ENCODE measurements around the gene DENND2A. TPM values are rescaled to one million over a fixed set of nuclear protein-coding genes. Genes with fewer than 3 reads are reported as not detected.

DENND2A gene
- total and polyA plus RNA-seq, 2 of the 4 experiments (the other 2 are of a cell fraction): 7.5 to 10.3 TPM

- DNase-seq (no peak), ATAC-seq (ENCODE audit: low read depth) (no peak)
- Histone ChIP-seq H3K79me1 (ENCODE audit: low read depth in 1 of 2, low read length in 2 of 2) (peaks cover 0 to 13% of the 10 kb centered on the region in 2 experiments; a peak in 2 of 4 replicates), H3K9me1 (ENCODE audit: insufficient read depth, low read length) (peaks cover 18% of the 10 kb centered on the region), H3K14ac (replicated peaks; ENCODE audit: low read depth, low read length) (no peak overlapping the region), H3K27ac (ENCODE audit: insufficient read depth, low read length) (no peak overlapping the region), H2BK15ac (ENCODE audit: low read depth, low read length) (no peak overlapping the region), H4K91ac (ENCODE audit: insufficient read depth, low read depth, low read length) (no peak overlapping the region), H3K4me3 (ENCODE audit: insufficient read depth, low read depth, low read length) (no peak overlapping the region), H3K4me1 (ENCODE audit: control insufficient read depth, insufficient read depth, low read length) (peaks cover 13% of the 10 kb centered on the region), H2BK5ac (ENCODE audit: low read depth, low read length, poor library complexity, severe bottlenecking) (no peak overlapping the region), H2AK9ac (replicated peaks; ENCODE audit: low read depth, low read length, poor library complexity) (no peak overlapping the region), H2BK120ac (ENCODE audit: low read depth, low read length) (no peak overlapping the region), H3K18ac (ENCODE audit: low read depth, low read length) (no peak overlapping the region), H3K9me3 (ENCODE audit: control insufficient read depth, insufficient read depth, low read length) (no peaks in the 10 kb centered on the region), H2AFZ (replicated peaks; ENCODE audit: low read length, poor library complexity) (no peak overlapping the region), H2AK5ac (ENCODE audit: low read depth, low read length) (no peak overlapping the region), H3K4me2 (ENCODE audit: low read depth, low read length) (no peak overlapping the region), H3K56ac (ENCODE audit: extremely low read depth, insufficient read depth, low read length) (no peak overlapping the region), H2BK20ac (ENCODE audit: low read depth, low read length) (no peak overlapping the region), H3K4ac (ENCODE audit: low read depth, low read length) (no peak overlapping the region), H3K27me3 (ENCODE audit: control insufficient read depth, insufficient read depth, low read length) (no peaks in the 10 kb centered on the region), H3K9ac (ENCODE audit: low read depth, low read length) (no peak overlapping the region), H3K23ac (ENCODE audit: low read depth, low read length) (no peak overlapping the region), H3K36me3 (ENCODE audit: control insufficient read depth, insufficient read depth, low read length) (peaks cover 40% of the 10 kb centered on the region), H4K5ac (ENCODE audit: low read depth, low read length) (no peak overlapping the region), H4K8ac (ENCODE audit: low read depth in 2 of 2, low read length in 2 of 2) (no peak overlapping the region), H4K20me1 (ENCODE audit: insufficient read depth, low read length) (peaks cover 5% of the 10 kb centered on the region)
- dilution Hi-C loops (cut with HindIII; ENCODE audit: low sequenced_read_pairs, unreplicated experiment) (no loop called here), in situ Hi-C loops (cut with MboI; ENCODE audit: low sequenced_read_pairs) (no loop called here), intact Hi-C loops (cut with micrococcal nuclease) (no loop called here)
- no TSS peak for BruUV-seq (replicated peaks)
- CTCF ChIA-PET: no interaction called here
- TF ChIP-seq RAD21 (IDR thresholded peaks at IDR 0.05; ENCODE audit: low read length): no peak
- no peak for TF ChIP-seq CHD1 (IDR thresholded peaks at IDR 0.05; ENCODE audit: low read depth, low read length)
- no peak for TF ChIP-seq NFE2L2 (IDR thresholded peaks at IDR 0.05; ENCODE audit: low read depth, low read length)
- TF ChIP-seq SMC3 (IDR thresholded peaks at IDR 0.05; ENCODE audit: low read depth, low read length): no peak
- TF ChIP-seq ELK1 (IDR thresholded peaks at IDR 0.05; ENCODE audit: borderline replicate concordance, low read depth, low read length): no peak
- no peak for TF ChIP-seq FOS (IDR thresholded peaks at IDR 0.05; ENCODE audit: low read depth, low read length)
- TF ChIP-seq USF2 (IDR thresholded peaks at IDR 0.05; ENCODE audit: low read depth, low read length): no peak
- no peak for TF ChIP-seq POLR2A (IDR thresholded peaks at IDR 0.05; ENCODE audit: low read depth, low read length)
- no peak for TF ChIP-seq BHLHE40 (IDR thresholded peaks at IDR 0.05; ENCODE audit: low read depth, low read length)
- no peak for TF ChIP-seq MXI1 (IDR thresholded peaks at IDR 0.05; ENCODE audit: borderline replicate concordance, low read depth, low read length)
- 82% methylated on average over 4 of the region's 16 CpGs; no CpG with 5 or more reads in 1 of the 2 experiments for WGBS, 2 experiments (ENCODE audit: extremely low coverage in 2 of 2, insufficient read length in 1 of 2)
- POLR2A ChIA-PET (ENCODE audit: unreplicated experiment): no interaction called here
Observed at GRCh38 chr7:140544388-140544826, 96.2 kb downstream of the DENND2A start.

Measured in IMR-90 (cell line).